A549 treated with RU486 at 1 μM for 4 hours (cell line): ENCODE measurements around the gene PPT1. TPM values are rescaled to one million over a fixed set of nuclear protein-coding genes. Genes with fewer than 3 reads are reported as not detected.

Source experiments
- total RNA-seq: library from RNA; stranded (reverse); fragments of 200-300 nt; extraction: Qiagen RNA extraction; gene quantifications from 5 replicates; pipeline ENCODE4 v1.2.3, GENCODE V29; 2022; ENCODE audit warnings: low read depth

Gene PPT1
- 61.6 to 76.6 TPM (median 66.8 TPM) in 5 replicates for total RNA-seq

GRCh38 chr1:40096977-40097782 lies at the start of gene PPT1:
Gene PPT1, minus strand, starts transcription at chr1:40097252. Its CDS starts 14 bp downstream, at chr1:40097238.

GRCh38 chr1:40040511-40041465 lies 56.3 kb downstream of the PPT1 start, which contains the start of gene CAP1:
Gene CAP1, plus strand, starts transcription at chr1:40040729. Its CDS starts 18,618 bp downstream, at chr1:40059347.

Other genes starting within 250 kb of the PPT1 start
- 14.4 to 18.9 TPM (median 17.0 TPM) in 5 replicates for gene TRIT1, start 213.7 kb downstream of the PPT1 start, total RNA-seq
- gene MYCL, start 195.3 kb downstream of the PPT1 start, total RNA-seq, result 0.79 to 1.6 TPM (median 1.3 TPM) in 5 replicates
- 4.1 to 4.8 TPM (median 4.5 TPM) in 5 replicates for gene MFSD2A, start 142.1 kb downstream of the PPT1 start, total RNA-seq
- 216 to 273 TPM (median 223 TPM) in 5 replicates for gene CAP1, start 56.5 kb downstream of the PPT1 start, total RNA-seq
- 3.2 to 6.3 TPM (median 5.7 TPM) in 5 replicates for gene RLF, start 64.1 kb upstream of the PPT1 start, total RNA-seq
- gene TMCO2, start 150.7 kb upstream of the PPT1 start, total RNA-seq, result not detected in 5 replicates
- 15.1 to 42.9 TPM (median 41.1 TPM) in 5 replicates for gene ZMPSTE24, start 161.0 kb upstream of the PPT1 start, total RNA-seq
- 0.23 to 0.28 TPM (median 0.25 TPM) in 5 replicates for gene COL9A2, start 220.0 kb upstream of the PPT1 start, total RNA-seq